Mesothelial cell of epicardium (in vitro differentiated cells): Measurements from ENCODE around the gene ZNF691. TPM values are rescaled to one million over a fixed set of nuclear protein-coding genes. Genes with fewer than 3 reads are reported as not detected.
A peak's percentile ranks its signal among the peaks of the same experiment; 100 is the strongest.

Experiments used
- DNase-seq, 2 experiments: peaks; one replicate each; pipeline ENCODE4 v3.0.0; 2021; ENCODE audit warnings: low spot score in 2 of 2; ENCODE audit not compliant: unreplicated experiment in 2 of 2
- H3K27ac Mint-ChIP-seq: 2 replicates; pipeline ENCODE4 v1.8.0; 2021; ENCODE audit warnings: mixed read lengths
- H3K27me3 Mint-ChIP-seq: 2 replicates; pipeline ENCODE4 v1.8.0; 2021; ENCODE audit warnings: low read depth, mixed read lengths
- H3K36me3 Mint-ChIP-seq: 2 replicates; pipeline ENCODE4 v1.8.0; 2021; ENCODE audit warnings: mixed read lengths
- H3K4me1 Mint-ChIP-seq: 2 replicates; pipeline ENCODE4 v1.8.0; 2021; ENCODE audit warnings: mixed read lengths
- H3K4me3 Mint-ChIP-seq: 2 replicates; pipeline ENCODE4 v1.8.0; 2021; ENCODE audit warnings: mild to moderate bottlenecking, moderate library complexity, mixed read lengths
- H3K9me3 Mint-ChIP-seq: 2 replicates; pipeline ENCODE4 v1.8.0; 2021; ENCODE audit warnings: mixed read lengths
- total RNA-seq: library from RNA; stranded (reverse); gene quantifications from 3 replicates; pipeline ENCODE4 v1.2.1, GENCODE V29; 2021
- TF ChIP-seq, protein P1 (sequence below): fragments of 200-600 bp; sonication (generic); IDR thresholded peaks from one replicate; pipeline ENCODE4 v1.5.0; 2021; ENCODE audit warnings: antibody characterized with exemption; ENCODE audit not compliant: unreplicated experiment

The ZNF691 gene
- total RNA-seq, 1 donor from 2014 or later, result 15.2 TPM

GRCh38 chr1:42834803-42835202 lies 11.6 kb upstream of the ZNF691 start:
- Mint-ChIP-seq H3K4me3 (no peak overlapping the region), H3K4me1 (peaks cover 6% of the 10 kb centered on the region), H3K27ac (no peak overlapping the region), H3K27me3 (no peaks in the 10 kb centered on the region), H3K9me3 (no peaks in the 10 kb centered on the region), H3K36me3 (peaks cover 7% of the 10 kb centered on the region)
- no peak for DNase-seq
- TF ChIP-seq, protein P1, sequence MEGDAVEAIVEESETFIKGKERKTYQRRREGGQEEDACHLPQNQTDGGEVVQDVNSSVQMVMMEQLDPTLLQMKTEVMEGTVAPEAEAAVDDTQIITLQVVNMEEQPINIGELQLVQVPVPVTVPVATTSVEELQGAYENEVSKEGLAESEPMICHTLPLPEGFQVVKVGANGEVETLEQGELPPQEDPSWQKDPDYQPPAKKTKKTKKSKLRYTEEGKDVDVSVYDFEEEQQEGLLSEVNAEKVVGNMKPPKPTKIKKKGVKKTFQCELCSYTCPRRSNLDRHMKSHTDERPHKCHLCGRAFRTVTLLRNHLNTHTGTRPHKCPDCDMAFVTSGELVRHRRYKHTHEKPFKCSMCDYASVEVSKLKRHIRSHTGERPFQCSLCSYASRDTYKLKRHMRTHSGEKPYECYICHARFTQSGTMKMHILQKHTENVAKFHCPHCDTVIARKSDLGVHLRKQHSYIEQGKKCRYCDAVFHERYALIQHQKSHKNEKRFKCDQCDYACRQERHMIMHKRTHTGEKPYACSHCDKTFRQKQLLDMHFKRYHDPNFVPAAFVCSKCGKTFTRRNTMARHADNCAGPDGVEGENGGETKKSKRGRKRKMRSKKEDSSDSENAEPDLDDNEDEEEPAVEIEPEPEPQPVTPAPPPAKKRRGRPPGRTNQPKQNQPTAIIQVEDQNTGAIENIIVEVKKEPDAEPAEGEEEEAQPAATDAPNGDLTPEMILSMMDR, result no peak

DNA sequence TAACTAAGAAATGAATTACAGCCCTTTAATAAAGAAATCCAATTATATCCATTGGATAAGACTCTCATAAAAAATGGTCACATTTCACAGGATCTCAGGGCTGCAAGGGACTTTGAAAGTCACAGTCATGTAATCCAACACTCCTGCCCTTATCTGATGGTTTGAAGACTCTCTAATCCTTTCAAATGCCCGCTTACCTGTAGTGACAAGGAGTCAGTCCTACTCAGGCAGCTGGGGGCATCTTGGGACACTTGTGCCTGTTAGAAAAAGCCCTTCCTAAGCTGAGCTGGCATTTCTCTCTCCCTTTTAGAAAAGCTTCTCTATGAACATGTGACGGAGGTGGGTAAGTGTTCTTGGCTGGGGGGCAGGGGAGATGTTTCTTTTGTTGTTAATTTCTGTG lies 11.0 kb upstream of the ZNF691 start:
- no peaks in the 10 kb centered on the region for H3K9me3 Mint-ChIP-seq
- H3K36me3 Mint-ChIP-seq, result peaks cover 5% of the 10 kb centered on the region
- TF ChIP-seq, protein P1, result no peak
- no peaks in the 10 kb centered on the region for H3K27me3 Mint-ChIP-seq
- no peak overlapping the region for H3K27ac Mint-ChIP-seq
- H3K4me3 Mint-ChIP-seq, result no peak overlapping the region
- DNase-seq, result no peak
- peaks cover 6% of the 10 kb centered on the region for H3K4me1 Mint-ChIP-seq

GRCh38 chr1:42837709-42838108 lies 8.7 kb upstream of the ZNF691 start:
- DNase-seq, result no peak
- H3K36me3 Mint-ChIP-seq, result peaks cover 11% of the 10 kb centered on the region
- no peak overlapping the region for H3K4me3 Mint-ChIP-seq
- peaks cover 7% of the 10 kb centered on the region for H3K4me1 Mint-ChIP-seq
- H3K27ac Mint-ChIP-seq, result peak overlapping the region; percentile 34
- TF ChIP-seq, protein P1, result no peak
- H3K9me3 Mint-ChIP-seq, result no peaks in the 10 kb centered on the region
- H3K27me3 Mint-ChIP-seq, result no peaks in the 10 kb centered on the region

GRCh38 chr1:42838482-42839190 lies 7.8 kb upstream of the ZNF691 start:
- peaks cover 13% of the 10 kb centered on the region for H3K36me3 Mint-ChIP-seq
- H3K4me1 Mint-ChIP-seq, result peaks cover 7% of the 10 kb centered on the region
- no peak overlapping the region for H3K27ac Mint-ChIP-seq
- TF ChIP-seq, protein P1, result no peak
- H3K27me3 Mint-ChIP-seq, result no peaks in the 10 kb centered on the region
- H3K9me3 Mint-ChIP-seq, result no peaks in the 10 kb centered on the region
- no peak overlapping the region for H3K4me3 Mint-ChIP-seq
- DNase-seq, result no peak

DNA sequence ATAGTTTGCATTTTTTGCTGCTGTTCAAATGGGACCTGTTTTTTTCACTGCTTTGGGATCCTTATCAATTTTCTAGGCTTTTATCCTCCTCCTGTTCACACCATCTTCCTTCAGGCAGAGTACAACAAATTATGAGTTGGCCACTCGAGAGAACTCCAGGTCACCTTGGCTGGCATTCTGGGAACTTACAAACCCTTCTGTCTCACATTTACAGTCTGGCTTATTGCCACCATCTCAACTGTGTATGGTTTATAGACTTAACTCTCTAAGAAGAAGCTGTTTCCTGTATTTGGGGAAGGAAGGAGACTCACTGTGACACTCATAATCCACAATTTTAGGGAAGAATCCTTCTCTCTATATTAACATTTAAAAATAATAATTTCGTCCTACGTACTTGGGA lies 5.4 kb upstream of the ZNF691 start:
- H3K27me3 Mint-ChIP-seq, result no peaks in the 10 kb centered on the region
- no peaks in the 10 kb centered on the region for H3K9me3 Mint-ChIP-seq

More for the DNA sequence above, 5.4 kb upstream of the ZNF691 start:
- DNase-seq, result no peak
- H3K4me3 Mint-ChIP-seq, result no peak overlapping the region
- H3K27ac Mint-ChIP-seq, result no peak overlapping the region
- H3K36me3 Mint-ChIP-seq, result peaks cover 10% of the 10 kb centered on the region
- TF ChIP-seq, protein P1, result no peak
- H3K4me1 Mint-ChIP-seq, result peaks cover 8% of the 10 kb centered on the region
